Measurements from ENCODE around the gene MAP4K3.

GRCh38 chr2:39269941-39270340 lies 167.1 kb downstream of the MAP4K3 start:
- TF ChIP-seq EZH2 (IDR thresholded peaks at IDR 0.05; ENCODE audit: insufficient read depth, low read length), result no peak
- TF ChIP-seq, protein P1, sequence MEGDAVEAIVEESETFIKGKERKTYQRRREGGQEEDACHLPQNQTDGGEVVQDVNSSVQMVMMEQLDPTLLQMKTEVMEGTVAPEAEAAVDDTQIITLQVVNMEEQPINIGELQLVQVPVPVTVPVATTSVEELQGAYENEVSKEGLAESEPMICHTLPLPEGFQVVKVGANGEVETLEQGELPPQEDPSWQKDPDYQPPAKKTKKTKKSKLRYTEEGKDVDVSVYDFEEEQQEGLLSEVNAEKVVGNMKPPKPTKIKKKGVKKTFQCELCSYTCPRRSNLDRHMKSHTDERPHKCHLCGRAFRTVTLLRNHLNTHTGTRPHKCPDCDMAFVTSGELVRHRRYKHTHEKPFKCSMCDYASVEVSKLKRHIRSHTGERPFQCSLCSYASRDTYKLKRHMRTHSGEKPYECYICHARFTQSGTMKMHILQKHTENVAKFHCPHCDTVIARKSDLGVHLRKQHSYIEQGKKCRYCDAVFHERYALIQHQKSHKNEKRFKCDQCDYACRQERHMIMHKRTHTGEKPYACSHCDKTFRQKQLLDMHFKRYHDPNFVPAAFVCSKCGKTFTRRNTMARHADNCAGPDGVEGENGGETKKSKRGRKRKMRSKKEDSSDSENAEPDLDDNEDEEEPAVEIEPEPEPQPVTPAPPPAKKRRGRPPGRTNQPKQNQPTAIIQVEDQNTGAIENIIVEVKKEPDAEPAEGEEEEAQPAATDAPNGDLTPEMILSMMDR (IDR thresholded peaks at IDR 0.05; ENCODE audit: insufficient read depth, low read depth, low read length), result no peak

Data from astrocyte (in vitro differentiated cells and primary cell).